ENCODE results near the gene ST6GALNAC5.
A peak's percentile ranks its signal among the peaks of the same experiment; 100 is the strongest.
"Not testable (repeated sequence)": the region's sequence is repeated elsewhere in the genome, so short reads cannot be mapped to it uniquely, and the experiment has no call there.

ST6GALNAC5 gene

GRCh38 chr1:76868154-76868882 is 1.0 kb downstream of the ST6GALNAC5 start:
- peak; percentile 11 for DNase-seq

DNA sequence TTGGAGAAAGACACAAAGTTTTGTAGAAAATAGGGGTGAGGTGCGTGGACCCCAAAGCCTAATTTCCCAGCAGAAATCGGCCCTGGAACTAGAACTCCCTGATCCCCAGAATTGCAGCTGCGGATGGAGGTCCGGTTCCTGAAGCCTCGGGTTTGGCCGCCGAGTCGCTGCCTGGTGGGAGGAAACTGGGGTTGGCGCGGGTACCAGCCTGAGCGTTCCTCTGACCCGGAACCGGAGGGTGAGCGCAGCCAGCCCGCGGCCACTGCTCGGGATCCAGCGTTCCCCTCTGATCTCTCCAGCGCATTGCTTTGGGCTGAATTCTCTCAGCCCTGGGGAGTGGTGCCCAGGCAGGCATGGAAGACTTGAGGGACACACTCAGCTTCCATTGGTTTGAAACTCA is 1.6 kb downstream of the ST6GALNAC5 start:
- no peak for DNase-seq

DNA sequence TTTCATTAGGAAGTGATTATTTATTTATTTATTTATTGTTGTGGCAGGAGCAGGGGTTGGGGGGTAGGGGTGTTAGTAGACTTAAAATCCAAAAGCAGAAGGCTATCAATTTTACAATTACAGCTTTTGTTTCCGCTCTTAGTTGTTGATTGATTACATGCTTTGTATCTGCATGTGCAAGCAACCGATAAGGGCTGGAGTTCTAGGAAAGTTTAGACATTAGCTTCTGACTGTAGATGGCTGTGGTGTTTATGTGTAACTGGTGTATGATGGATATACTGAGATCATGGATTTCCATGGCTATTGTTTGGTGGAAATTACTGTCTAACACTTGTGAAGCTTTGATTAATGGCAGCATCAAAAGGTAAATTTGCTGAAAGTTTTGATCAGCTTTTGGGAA is 2.8 kb downstream of the ST6GALNAC5 start:
- DNase-seq = peak; percentile 39

DNA sequence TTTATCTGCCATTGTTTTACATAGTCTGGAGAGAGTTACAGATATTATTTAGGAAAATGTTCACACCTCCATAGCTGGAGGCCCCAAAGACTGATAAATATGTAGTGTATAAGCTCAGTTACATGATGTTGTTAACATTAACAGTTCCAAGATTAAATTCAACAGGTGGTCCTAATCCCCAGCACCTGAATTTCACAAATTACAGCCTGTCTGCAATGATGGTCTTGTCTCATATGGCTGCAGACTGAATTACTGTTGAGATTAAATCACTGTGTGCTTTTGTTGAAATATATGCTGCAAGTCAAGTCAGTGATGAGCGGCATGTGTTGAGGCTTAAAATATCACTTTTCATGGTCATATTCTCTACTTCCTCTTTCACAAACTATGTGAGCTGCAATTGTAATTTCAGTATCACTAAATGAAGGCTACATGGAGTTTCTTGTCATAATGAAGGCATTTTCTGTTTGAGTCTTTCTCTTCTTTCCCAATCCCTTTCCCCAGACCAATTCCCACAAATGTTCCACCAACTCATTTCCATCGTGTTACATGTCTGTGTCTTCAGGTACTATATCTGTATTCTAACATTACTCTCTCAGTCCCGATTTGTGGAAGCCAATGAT is 4.2 kb downstream of the ST6GALNAC5 start:
- DNase-seq = no peak

DNA sequence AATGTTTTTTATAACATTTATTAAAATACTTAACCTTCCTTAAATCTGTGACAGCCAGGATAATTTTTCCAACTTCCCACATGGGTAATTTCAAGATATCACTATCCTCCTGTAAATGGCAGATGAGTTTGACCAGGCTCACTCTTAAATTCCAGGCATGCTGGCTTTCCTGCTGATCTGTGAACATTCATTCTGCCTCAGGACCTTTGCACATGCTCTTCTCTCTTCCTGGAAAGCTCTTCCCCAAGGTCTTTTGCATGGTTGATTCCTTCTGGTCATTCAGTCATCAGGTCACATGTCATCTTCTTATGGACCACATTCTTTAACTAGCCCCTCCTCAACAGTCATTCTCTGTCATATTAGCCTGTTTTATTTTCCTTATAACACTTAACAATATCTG is 5.7 kb downstream of the ST6GALNAC5 start:
- DNase-seq = no peak

GRCh38 chr1:76876655-76877395 is 9.5 kb downstream of the ST6GALNAC5 start:
- no peak for DNase-seq

DNA sequence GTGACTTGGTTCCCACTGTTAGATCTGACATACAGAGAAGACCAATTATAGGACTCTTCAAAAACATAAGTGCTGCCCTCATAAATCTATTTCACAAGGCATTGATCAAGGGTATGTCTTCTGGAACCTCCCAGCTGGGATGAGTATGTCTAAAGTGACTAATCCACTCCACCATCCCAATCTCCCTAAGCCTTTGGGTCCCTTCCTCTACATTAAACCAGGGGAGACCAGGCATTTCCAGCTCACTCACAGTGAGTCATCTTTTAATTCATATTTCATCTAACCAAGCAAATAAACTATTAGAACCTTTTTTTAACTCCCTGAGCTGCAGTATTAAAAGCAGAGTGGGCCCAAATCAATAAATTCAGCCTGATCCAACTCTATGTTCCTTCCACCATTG is 11.7 kb downstream of the ST6GALNAC5 start:
- DNase-seq = not testable (repeated sequence)

DNA sequence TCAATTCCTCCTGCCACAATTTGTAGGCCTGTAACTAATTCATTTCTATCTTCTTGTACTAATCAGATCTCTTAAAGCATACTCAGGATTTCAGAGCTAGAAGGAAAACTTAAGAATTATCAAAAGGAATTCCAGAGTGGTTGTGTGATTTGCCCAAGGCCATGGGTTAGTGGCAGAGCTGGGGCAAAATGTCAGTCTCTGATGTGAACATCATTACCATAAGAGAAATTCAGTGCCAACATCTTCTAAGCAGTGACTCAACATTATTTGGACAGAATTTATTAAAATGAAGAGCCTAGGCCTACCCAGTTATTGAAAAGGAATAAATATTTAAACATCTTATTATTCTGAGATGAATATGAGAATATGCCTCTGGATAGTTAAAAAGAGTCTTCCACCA is 14.5 kb downstream of the ST6GALNAC5 start:
- DNase-seq = no peak

DNA sequence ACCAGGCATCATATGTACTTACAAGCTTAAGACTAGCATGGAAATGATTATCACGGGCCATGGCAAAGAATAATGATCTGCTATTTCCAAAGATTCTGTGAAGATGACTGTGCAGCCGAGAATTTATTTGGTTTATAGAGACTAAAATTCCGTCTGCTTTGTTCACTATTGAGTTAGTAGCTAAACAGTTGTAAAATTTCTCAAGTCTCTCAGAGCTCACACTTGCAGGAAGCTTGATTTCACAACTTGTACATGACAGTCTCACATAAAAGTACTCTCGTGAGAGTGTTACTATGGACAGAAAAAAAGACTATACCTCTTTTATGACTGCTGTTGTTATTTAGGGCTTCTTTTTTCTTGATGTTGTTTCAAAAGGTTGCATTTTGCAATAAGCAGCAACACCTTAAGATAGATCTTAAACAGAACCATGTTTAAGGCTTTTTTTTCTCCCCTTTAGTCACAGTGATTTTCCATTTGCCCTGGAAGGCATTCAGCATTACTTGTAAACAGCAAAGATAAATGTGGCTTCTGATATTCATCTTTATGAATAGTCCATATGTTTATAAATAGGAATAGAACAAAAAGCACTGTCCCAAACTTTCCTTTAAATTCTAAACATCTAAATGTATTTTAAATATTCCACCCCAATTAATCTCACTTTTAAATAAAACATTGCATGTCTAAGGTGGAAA is 24.8 kb downstream of the ST6GALNAC5 start:
- no peak for DNase-seq

DNA sequence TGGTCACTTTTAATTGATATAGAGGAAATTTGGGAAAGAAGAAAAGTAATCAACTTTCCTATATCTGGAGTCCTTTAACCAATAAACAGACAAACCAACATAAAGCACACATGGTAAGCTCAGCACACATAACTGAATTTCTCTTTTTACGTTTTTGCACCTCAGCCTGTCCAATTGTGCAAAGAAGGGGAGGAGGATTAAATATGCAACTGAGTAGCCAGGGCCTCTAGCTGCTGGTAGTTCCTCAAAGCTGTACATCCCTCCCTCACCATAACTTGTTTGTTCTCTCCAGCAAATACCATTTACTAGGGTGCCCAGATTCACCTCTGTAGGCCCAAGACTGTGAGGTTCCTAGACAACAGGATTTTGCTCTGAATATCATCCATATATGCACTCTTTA is 25.4 kb downstream of the ST6GALNAC5 start:
- no peak for DNase-seq

GRCh38 chr1:76901158-76901767 is 34.0 kb downstream of the ST6GALNAC5 start:
- DNase-seq = peak; percentile 70

DNA sequence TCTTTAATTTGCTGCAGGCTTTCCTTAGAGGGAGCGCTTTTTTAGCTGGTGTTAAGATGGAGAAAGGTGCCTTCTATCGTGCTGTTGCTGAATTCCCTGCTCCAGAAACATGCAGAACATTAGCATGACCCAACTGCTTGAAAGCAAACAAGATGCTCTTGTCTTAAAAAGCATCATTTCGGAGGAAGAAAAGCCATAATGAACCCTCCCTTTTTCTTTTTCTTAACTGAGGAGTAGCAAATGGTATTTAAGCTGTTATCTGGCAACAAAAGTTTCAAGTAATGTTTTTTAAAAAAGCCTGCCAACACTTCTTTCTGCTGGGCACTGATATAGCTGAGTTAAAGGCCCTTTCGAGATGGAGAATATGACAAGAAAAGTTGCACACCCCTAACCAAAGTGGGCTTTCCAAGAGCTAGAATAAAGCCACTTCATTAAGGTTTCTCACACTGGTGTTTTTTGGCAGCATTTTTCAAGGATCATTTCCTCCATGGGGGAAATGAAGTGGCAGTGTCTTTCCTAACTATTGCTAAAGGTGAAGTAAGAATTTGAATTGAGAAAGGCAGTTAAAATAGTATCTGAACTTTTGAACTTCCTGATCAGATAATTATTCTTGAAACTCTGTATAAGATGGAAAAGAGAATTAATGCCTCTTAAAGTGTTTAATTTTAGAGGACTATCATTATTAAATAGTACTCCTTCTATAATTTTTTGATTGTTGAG is 38.8 kb downstream of the ST6GALNAC5 start:
- no peak for DNase-seq

DNA sequence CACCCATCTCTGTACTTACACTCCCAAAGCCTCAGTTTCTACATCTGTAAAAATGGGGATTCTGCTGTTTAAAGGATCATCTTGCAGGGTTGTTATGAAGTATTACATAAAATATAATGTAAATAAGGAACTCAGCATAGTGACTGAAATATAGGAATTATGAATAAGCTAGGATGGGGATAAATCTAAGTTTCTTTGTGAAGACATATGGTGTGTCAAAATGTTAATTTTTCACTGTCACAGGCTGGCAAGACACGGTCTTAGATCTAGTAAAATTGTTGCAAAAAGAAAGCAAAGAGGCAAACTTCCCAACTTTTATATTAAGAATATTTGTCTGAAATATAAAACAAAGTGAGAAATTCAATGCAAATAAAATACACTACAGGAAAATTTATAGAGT is 42.0 kb downstream of the ST6GALNAC5 start:
- no peak for DNase-seq

GRCh38 chr1:76919085-76919484 is 51.8 kb downstream of the ST6GALNAC5 start:
- no peak for DNase-seq

GRCh38 chr1:76921590-76921989 is 54.3 kb downstream of the ST6GALNAC5 start:
- no peak for DNase-seq

DNA sequence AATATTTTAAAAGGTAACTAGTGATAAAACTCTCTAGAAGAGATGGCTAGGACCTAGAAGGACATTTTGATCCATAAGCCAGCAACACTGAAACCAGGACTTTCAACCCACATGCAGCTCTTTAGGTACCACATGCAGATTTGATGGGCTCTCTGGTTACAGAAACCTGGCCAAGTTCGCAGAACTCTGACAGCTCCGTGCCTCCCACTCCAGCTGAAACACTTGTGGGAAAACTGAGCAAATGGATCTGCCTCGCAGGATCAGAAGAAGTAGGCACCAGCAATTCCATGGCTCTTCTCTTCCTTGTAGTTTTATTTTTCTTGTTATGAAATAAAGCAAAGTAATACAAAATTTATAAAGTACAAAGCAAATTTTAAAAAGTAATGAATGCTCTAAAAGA is 58.5 kb downstream of the ST6GALNAC5 start:
- no peak for DNase-seq

DNA sequence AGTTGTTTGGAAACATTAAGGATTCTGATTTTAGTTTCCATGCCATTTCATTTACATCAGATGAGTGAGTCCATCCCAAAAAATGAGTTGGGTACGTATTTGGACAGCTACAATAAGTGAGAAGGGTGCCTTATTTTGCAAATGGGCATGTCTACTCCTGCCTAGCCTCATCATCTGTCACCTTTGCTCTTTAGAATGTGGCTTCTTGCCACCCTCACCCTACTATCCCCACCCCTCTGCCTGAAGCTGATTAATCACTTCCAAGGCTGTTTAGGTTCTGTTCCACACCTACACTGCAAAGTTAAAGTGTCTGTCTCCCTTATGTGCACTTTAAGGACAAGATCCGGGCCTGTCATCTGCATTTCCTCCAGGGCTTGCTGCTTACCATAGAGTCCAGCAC is 61.2 kb downstream of the ST6GALNAC5 start:
- no peak for DNase-seq

GRCh38 chr1:76929136-76929535 is 61.9 kb downstream of the ST6GALNAC5 start:
- DNase-seq = no peak

GRCh38 chr1:76933847-76934815 is 66.9 kb downstream of the ST6GALNAC5 start:
- peak; percentile 11 for DNase-seq

GRCh38 chr1:76938304-76938703 is 71.0 kb downstream of the ST6GALNAC5 start:
- DNase-seq = no peak
